NOMO-1 treated with DMSO at 0.1 percent for 48 hours (cell line): ENCODE results near the gene MUC3A.

Source experiments
- DNase-seq: peaks from one replicate; lab custom pipeline; 2025; ENCODE audit not compliant: unreplicated experiment; lab: John Stamatoyannopoulos, UW

MUC3A gene

GRCh38 chr7:100944138-100944537, 5.2 kb upstream of the MUC3A start:
- DNase-seq: no peak

DNA sequence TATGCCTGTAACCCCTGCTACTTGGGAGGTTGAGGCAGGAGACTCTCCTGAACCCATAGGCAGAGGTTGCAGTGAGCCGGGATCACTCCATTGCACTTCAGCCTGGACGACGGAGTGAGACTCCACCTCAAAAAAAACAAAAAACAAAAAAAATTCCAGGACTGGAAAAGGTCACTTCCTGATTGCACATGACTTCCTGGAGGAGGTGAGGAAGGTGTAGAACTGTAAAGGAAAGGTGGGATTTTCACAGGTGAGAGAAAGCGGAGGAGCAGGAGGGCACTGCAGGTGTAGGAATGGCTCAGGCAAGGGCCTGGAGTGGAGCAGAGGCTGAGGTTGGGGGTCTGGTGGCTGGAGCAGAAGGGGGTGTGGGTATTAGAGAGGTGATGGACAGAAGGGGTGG, 3.2 kb upstream of the MUC3A start:
- DNase-seq: no peak

- DNase-seq: no peak
Observed at GRCh38 chr7:100946766-100947365, 2.5 kb upstream of the MUC3A start.

DNA sequence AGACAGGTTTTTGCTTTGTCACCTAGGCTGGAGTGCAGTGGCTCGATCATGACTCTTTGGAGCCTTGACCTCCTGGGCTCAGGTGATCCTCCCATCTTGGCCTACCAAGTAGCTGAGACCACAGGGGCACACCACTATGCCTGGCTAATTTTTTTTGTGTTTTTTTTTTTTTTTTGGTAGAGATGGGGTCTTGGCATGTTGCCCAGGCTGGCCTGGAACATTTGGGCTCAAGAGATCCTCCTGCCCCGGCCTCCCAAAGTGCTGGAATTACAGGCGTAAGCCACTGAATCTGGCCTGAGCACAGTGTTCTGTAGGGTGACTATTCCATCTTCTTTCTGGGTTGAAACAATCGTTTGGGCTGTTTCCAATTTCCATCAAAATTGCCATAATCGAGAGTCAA, 1.5 kb upstream of the MUC3A start:
- no peak for DNase-seq

GRCh38 chr7:100949933-100950443, 654 bp downstream of the MUC3A start:
- no peak for DNase-seq

- DNase-seq: no peak
Observed at GRCh38 chr7:100951172-100951571, 1.8 kb downstream of the MUC3A start.

DNA sequence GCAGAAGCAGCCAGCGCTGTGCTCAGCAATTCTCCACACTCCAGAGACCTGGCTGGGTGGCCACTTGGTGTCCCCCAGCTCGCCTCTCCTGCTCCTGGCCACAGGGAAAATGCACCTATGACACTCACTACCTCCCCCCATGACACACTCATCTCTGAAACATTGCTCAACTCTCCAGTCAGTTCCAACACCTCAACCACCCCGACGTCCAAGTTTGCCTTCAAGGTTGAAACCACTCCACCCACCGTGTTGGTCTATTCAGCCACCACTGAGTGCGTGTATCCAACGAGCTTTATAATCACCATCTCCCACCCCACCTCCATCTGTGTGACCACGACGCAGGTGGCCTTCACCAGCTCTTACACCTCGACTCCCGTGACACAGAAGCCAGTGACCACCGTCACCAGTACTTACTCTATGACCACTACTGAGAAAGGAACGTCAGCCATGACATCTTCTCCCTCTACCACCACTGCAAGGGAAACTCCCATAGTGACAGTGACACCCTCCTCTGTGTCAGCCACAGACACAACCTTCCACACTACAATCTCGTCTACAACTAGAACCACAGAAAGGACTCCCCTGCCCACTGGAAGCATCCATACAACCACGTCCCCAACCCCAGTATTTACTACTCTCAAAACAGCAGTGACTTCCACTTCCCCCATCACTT, 2.7 kb downstream of the MUC3A start:
- no peak for DNase-seq

GRCh38 chr7:100952641-100953040, 3.3 kb downstream of the MUC3A start:
- no peak for DNase-seq

GRCh38 chr7:100957832-100958421, 8.6 kb downstream of the MUC3A start:
- DNase-seq: no peak

DNA sequence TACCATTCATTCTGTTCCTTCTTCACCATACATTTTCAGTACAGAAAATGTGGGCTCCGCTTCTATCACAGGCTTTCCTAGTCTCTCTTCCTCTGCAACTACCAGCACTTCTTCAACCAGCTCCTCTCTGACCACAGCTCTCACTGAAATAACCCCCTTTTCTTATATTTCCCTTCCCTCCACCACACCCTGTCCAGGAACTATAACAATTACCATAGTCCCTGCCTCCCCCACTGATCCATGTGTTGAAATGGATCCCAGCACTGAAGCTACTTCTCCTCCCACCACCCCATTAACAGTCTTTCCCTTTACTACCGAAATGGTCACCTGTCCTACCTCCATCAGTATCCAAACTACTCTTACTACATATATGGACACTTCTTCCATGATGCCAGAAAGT, 10.6 kb downstream of the MUC3A start:
- DNase-seq: no peak

GRCh38 chr7:100962537-100962936, 13.2 kb downstream of the MUC3A start:
- no peak for DNase-seq

- DNase-seq: no peak
Observed at GRCh38 chr7:100963386-100963785, 14.1 kb downstream of the MUC3A start.

DNA sequence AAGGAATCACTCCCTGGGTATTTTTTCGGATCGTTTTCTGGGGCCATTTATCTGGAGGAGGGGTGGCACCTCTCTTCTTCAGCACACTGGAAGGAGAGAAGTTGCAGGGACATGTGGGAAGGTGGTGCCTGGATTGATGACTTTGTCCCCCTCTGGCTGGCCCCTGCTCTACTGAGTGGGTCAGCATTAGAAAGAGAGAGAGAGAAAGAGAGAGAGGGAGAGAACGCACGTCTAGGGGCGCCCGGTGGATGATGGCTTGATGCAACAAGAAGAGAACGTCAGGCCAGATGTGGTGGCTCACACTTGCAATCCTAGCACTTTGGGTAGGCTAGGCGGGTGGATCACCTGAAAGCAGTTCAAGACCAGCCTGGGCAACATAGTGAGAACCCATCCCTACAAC, 14.5 kb downstream of the MUC3A start:
- no peak for DNase-seq

DNA sequence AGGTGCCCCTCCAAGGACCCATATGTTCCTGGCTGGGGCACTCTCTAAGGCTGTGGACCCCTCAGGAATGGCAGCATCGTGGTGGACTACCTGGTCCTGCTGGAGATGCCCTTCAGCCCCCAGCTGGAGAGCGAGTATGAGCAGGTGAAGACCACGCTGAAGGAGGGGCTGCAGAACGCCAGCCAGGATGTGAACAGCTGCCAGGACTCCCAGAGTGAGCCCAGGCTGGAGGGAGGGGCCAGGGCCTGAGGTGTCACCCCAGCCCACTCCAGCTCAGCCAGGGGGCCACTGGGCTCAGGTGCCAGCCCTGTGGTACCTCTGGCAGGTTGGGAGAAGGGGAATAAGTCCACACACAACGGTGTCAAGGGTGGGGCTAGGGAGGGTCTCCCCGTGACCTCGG, 15.3 kb downstream of the MUC3A start:
- DNase-seq: no peak

DNA sequence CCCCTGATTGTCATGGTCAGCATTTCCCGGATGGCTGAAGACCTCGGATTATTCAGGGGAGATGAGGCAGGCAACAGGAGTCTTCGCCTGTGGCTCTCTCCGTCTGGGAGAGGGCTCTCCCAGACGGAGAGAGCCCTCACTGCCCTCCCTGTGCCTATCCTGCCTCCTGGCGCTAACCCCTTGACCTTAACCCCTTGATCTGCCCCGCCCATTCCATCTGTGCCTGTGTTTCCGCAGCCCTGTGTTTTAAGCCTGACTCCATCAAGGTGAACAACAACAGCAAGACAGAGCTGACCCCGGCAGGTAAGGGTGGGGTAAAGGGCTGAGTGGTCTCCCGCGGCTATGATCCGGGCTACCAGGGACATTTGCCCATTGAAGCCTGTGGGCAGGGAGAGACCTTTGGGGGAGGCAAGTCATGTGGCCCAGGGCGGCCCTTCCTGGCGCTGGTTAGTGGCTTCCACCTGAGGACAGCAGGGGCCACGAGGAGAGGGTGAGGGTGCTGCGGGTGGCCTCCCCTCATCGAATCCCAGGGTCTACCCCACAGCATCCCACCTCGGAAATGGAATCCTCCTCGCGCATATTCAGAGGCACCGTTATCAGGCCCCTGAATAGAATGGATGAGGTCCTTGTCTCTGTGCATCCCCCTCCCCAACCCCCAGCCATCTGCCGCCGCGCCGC, 15.8 kb downstream of the MUC3A start:
- DNase-seq: no peak

DNA sequence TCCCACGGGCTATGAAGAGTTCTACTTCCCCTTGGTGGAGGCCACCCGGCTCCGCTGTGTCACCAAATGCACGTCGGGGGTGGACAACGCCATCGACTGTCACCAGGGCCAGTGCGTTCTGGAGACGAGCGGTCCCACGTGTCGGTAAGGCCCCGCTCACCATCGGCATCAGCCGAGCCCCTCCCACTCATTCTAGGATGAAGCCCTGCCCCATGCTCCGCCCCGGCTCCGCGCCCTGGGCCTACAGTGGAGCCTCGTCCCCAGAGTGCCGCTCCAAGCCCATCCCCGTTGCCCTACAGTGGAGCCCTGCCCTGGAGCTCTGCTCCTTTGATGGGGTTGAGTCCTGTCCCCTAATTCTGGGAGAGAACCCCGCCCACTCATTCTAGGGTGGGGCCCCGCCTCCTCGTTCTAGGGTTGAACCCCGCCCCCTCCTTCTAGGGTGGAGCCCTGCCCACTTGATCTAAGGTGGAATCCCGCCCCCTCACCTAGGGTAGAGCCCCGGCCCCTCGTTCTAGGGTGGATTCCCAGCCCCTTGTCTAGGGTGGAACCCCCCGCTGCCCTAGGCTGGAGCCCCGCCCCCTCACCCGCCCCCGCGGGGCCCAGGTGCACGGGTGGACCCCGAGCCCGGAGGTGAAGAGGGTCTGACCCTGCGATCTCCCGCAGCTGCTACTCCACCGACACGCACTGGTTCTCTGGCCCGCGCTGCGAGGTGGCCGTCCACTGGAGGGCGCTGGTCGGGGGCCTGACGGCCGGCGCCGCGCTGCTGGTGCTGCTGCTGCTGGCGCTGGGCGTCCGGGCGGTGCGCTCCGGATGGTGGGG, 16.6 kb downstream of the MUC3A start:
- DNase-seq: no peak

- DNase-seq: no peak
Observed at GRCh38 chr7:100966542-100967291, 17.4 kb downstream of the MUC3A start.

DNA sequence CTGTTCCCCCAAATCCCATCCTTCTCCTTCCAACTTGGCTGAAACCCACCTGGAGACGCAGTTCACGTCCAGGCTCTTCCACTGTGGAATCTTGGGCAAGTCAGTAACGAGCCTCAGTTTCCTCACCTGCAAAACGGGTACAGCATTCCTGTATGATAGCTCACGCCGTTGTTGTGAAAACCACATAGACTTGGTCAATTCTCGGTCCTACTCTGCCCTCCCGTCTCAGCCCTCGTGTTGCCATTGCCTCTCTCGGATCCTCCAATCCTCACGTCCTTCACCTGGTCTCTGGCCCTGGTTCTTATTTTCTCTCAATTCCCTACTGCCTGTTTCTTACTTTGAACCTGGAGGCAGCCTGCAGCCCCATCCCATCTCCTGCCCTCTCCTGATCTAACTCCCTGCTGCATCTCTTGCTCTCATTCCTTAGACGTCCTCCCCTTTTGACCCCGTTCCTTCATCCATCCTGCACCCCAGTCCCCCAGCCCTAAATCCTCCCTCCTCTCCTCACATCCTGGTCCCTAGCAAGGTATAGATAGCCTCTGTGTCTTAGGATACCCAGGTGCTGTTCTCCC, 18.0 kb downstream of the MUC3A start:
- DNase-seq: no peak

- DNase-seq: no peak
Observed at GRCh38 chr7:100968031-100968430, 18.7 kb downstream of the MUC3A start.

GRCh38 chr7:100968650-100969049, 19.3 kb downstream of the MUC3A start:
- DNase-seq: no peak
